SK-N-SH (cell line): ENCODE measurements around the gene ENPP7.

Experiments used
- TAF1 ChIP-seq: IDR thresholded peaks from 2 replicates; pipeline ENCODE4 v1.6.1; 2012; ENCODE audit warnings: low read depth, mild to moderate bottlenecking, low read length, moderate library complexity, borderline replicate concordance
- YY1 ChIP-seq: IDR thresholded peaks from 2 replicates; pipeline ENCODE4 v1.4.0; 2012; ENCODE audit warnings: low read depth, mild to moderate bottlenecking
- TF ChIP-seq, protein P1 (sequence below): fragments of 200-600 bp; sonication (generic); IDR thresholded peaks from 2 replicates; pipeline ENCODE4 v1.6.1; 2017; ENCODE audit warnings: antibody characterized with exemption, mild to moderate bottlenecking, moderate library complexity
- TF ChIP-seq, protein P2 (sequence below): IDR thresholded peaks from 2 replicates; pipeline ENCODE4 v1.4.0; 2012; ENCODE audit warnings: low read depth, borderline replicate concordance

DNA sequence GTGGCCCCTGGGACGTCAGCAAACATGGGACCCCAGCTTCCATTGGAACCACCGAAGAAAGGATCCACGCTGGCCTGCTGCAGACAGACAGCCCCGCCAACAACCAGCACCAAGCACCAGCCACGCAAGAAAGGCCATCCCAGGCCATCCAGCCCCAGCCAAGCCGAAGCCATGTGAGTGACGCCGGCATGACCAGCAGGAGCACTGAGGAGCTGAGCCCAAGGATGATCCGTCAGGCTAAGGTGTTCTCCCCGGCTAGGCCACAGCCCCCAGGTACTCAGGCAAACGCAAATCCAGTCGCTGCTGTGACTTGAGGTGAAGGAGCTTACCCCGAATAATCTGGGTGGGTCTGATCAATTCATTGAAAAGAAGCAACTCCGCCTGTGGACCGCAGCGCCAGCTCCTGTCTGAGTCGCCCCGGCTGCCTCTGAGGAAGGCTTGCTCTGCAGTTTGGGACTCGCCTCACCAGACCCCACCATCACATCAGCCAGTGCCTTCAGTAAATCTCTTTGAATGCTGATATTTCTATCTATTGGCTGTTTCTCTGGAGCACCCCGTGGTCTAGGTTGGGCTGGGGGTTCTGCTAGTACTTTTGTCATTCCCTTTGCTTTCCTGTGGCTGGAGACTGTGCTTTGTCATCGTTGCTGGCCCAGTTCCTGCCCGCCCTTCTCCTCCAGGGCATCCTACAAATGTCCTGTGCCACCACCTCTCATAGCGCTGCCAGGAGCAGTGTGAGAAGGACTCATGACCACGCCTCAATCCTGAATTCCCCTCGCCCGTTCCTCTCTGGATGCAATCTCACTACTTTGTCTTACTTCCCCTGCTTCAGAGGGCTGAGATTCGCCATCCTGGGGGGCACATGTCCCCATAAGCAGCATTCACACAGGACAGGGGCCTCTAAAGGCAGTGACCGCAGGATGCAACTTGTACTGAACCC is 39.1 kb downstream of the ENPP7 start:
- no peak for TF ChIP-seq YY1
- TF ChIP-seq TAF1 = no peak
- TF ChIP-seq, protein P1, sequence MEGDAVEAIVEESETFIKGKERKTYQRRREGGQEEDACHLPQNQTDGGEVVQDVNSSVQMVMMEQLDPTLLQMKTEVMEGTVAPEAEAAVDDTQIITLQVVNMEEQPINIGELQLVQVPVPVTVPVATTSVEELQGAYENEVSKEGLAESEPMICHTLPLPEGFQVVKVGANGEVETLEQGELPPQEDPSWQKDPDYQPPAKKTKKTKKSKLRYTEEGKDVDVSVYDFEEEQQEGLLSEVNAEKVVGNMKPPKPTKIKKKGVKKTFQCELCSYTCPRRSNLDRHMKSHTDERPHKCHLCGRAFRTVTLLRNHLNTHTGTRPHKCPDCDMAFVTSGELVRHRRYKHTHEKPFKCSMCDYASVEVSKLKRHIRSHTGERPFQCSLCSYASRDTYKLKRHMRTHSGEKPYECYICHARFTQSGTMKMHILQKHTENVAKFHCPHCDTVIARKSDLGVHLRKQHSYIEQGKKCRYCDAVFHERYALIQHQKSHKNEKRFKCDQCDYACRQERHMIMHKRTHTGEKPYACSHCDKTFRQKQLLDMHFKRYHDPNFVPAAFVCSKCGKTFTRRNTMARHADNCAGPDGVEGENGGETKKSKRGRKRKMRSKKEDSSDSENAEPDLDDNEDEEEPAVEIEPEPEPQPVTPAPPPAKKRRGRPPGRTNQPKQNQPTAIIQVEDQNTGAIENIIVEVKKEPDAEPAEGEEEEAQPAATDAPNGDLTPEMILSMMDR = no peak
- TF ChIP-seq, protein P2, sequence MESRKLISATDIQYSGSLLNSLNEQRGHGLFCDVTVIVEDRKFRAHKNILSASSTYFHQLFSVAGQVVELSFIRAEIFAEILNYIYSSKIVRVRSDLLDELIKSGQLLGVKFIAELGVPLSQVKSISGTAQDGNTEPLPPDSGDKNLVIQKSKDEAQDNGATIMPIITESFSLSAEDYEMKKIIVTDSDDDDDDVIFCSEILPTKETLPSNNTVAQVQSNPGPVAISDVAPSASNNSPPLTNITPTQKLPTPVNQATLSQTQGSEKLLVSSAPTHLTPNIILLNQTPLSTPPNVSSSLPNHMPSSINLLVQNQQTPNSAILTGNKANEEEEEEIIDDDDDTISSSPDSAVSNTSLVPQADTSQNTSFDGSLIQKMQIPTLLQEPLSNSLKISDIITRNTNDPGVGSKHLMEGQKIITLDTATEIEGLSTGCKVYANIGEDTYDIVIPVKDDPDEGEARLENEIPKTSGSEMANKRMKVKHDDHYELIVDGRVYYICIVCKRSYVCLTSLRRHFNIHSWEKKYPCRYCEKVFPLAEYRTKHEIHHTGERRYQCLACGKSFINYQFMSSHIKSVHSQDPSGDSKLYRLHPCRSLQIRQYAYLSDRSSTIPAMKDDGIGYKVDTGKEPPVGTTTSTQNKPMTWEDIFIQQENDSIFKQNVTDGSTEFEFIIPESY = no peak
